NCI-H524 (cell line): ENCODE measurements around the gene TENM4.

ENCODE experiments used
- DNase-seq, 2 experiments: peaks; one replicate each; lab custom pipeline; 2025; lab: John Stamatoyannopoulos, UW

TENM4 gene

GRCh38 chr11:79296141-79296540 is 144.7 kb downstream of the TENM4 start:
- DNase-seq = no peak

- DNase-seq = no peak
Observed at GRCh38 chr11:79294845-79295731, 145.7 kb downstream of the TENM4 start.

GRCh38 chr11:79291948-79292347 is 148.9 kb downstream of the TENM4 start:
- DNase-seq = peak in 1 of 2 experiments; percentile 35

GRCh38 chr11:79290761-79291160 is 150.1 kb downstream of the TENM4 start:
- DNase-seq = no peak

- no peak for DNase-seq
Observed at GRCh38 chr11:79287952-79288351, 152.9 kb downstream of the TENM4 start.

GRCh38 chr11:79285756-79286155 is 155.1 kb downstream of the TENM4 start:
- DNase-seq = no peak

GRCh38 chr11:79276736-79277325 is 164.0 kb downstream of the TENM4 start:
- DNase-seq = no peak

- no peak for DNase-seq
Observed at GRCh38 chr11:79274636-79275331, 166.0 kb downstream of the TENM4 start.

- no peak for DNase-seq
Observed at GRCh38 chr11:79273781-79274180, 167.0 kb downstream of the TENM4 start.

GRCh38 chr11:79269611-79270307 is 171.1 kb downstream of the TENM4 start:
- DNase-seq = no peak

GRCh38 chr11:79266396-79266795 is 174.4 kb downstream of the TENM4 start:
- no peak for DNase-seq

- DNase-seq = peak; percentile 72 to 84
Observed at GRCh38 chr11:79265756-79266322, 175.0 kb downstream of the TENM4 start.

GRCh38 chr11:79264284-79264683 is 176.5 kb downstream of the TENM4 start:
- DNase-seq = peak; percentile 14 to 61

GRCh38 chr11:79263001-79263400 is 177.8 kb downstream of the TENM4 start:
- DNase-seq = peak in 1 of 2 experiments; percentile 52

- no peak for DNase-seq
Observed at GRCh38 chr11:79262221-79262620, 178.6 kb downstream of the TENM4 start.

- DNase-seq = no peak
Observed at GRCh38 chr11:79261684-79262083, 179.1 kb downstream of the TENM4 start.

- DNase-seq = no peak
Observed at GRCh38 chr11:79259800-79260199, 181.0 kb downstream of the TENM4 start.

- no peak for DNase-seq
Observed at GRCh38 chr11:79258576-79258975, 182.3 kb downstream of the TENM4 start.

GRCh38 chr11:79255965-79256364 is 184.9 kb downstream of the TENM4 start:
- no peak for DNase-seq

GRCh38 chr11:79253280-79253679 is 187.6 kb downstream of the TENM4 start:
- DNase-seq = no peak

- no peak for DNase-seq
Observed at GRCh38 chr11:79249295-79249993, 191.4 kb downstream of the TENM4 start.
